T-helper 22 cell (primary cell): ENCODE data around the gene PTPRK.

Experiments
- DNase-seq: peaks from one replicate; pipeline ENCODE4 v3.0.0-alpha.2; 2020; ENCODE audit warnings: low read depth

Gene PTPRK

DNA sequence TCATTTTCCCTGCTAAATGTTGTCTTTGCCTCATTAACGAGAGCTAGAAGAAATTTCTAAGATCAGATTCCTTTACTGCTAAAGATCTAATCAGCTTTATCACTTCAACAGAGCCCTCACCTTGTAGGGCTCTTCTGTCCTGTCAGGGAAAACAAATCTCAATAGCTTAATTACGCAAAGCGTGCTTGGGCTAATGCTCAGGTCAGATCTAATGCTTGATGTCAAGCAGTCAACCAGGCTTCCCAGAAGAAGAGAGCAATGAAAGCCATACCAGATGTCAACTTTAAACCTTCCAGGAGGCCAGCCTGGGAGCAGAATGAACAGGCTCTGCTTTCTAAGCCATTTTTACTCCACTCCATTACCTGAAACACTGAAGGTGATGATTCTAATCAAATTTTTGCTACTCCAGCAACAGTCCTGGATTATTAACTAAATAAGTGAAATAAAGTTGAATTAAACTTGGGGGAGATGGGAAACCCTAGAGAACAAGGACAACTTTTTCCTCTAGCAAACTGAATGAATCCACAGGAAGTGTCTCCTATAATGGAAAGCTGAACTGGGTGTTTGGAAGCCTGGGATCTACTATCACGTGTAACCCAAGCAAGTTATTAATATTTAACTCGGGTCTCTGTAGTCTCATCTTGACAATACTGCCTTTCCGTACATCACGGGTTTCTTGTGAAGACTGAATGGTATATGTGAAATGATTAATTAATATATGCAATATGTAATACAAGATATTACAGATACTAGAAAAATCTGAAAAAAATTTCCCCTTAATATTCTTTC, 273.7 kb downstream of the PTPRK start:
- no peak for DNase-seq

DNA sequence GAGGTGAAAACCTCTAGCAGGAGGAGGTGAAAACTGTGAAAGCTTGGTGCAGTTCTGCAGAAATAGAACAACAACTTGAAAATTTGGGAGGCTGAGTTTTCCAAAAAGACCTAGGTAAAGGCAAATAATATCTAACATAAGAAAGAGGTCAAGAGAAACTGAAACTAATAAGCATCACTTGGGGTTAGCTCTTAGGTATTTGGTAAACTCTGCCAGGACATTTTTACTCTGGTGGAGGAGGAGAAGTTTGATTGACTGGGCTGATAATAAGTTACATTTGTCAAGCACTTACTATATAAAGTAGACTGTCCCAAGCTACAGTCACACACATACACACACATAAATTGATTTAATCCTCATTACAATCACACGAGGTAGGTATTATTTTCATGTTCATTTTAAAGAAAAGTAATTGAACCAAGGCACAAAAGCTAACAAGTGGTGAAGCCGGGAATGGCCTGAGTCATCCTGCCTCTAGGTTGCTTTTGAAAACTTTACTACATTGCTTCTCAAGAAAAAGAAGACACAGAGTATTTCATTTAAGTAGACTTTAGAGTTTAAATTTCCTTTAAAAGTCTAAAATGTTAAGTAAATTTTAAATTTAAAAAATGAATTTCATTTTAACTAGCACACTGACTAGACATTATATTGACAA, 275.5 kb downstream of the PTPRK start:
- DNase-seq, result no peak

DNA sequence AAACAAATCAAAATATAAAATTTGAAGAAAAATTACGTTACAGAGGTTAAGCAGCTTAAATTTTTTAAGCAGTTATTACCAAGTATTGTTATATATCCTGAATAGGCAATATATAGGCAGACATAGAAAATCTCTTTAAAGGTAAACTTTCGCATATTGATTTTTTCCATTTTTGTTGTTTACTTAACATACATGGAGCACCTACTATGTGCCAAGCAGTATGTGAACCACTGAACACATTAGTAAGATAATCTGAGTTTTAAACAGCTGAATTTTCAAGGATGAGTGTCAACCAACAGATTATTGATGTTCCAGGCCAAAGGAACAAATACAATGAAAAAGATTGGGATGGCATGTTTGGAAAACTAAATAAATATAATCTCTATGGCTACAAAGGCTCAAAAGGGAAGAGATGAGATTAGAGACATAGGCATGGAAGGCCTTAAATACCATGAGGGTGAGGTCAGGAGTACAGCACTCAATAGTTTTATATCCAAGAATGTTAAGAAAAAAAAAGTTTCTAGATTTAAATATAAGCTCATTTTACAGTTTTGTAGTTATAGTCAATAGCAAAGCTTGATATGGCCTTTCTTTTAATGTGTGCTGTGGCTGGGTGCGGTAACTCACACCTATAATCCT, 277.5 kb downstream of the PTPRK start:
- DNase-seq, result no peak

DNA sequence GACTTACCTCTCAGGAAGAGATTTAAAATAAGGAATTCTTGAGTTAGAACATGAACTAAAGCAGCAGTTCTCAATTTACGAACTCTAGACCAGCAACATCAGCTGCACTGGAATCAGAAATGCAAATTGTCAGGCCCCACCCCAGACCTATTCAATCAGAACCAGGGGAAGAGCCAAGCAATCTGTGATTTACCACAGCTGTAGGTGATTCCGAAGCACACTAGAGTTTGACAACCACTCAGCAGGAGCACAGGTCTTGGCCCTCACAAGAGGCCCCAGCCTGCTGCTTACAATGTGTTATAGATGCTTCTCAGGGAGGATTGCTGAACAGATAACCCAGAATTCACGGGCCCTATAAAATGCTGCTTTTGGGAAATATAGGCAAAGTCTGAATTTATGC, 279.2 kb downstream of the PTPRK start:
- no peak for DNase-seq

DNA sequence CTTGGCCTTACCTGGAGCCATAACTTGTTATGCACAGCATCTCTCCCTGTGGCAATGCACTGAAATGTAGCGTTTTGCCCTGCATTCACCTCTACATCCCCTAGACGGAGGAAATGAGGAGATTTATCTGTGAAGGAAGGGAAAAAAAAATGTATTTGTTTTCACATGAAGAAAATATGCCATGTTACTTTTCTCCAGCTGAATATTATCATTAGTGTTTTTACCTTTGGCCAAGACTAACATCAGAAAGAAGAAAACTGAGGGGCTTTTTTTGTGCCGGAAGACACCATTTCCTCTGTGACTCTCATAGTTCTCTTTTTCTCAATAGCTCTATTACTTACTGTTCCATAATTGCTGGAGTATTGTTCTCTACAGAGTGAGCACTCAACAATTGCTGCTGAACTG, 280.4 kb downstream of the PTPRK start:
- DNase-seq, result no peak

DNA sequence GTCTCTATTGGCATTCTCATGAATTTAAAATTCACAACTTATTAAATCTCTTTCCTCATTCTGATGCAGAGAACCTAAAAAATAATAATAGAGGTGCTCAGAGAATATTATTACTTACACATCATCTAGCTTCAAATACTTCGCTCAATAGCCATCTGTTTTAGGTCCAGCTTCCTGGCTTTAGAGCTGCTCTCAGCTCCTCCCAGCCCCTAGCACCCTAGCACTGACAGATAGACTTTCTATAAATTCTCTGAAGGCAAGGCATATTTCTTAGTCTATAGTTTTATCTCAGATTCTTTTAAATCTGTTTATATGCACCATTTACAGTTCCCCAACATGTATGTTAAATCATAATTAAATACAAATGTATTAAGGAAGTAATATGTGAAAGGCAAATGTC, 281.3 kb downstream of the PTPRK start:
- DNase-seq, result no peak

DNA sequence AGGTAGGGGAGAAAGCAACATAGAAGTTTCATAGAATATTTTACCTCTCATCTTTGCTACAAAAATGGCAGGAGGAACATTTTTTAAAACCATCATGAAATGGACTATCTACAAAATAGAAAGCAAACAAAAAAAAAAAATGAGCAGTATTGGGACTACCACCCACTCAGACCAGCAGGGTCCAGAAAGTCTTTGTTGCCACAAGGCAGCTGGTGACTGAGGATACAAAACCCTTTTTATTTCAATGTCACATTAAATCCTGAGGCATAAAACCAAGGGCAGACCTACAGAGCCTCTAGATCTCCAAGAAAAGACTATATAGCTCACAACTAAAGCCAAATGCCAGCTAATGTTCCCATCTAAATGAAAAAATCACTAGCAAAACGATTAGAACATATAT, 282.2 kb downstream of the PTPRK start:
- DNase-seq, result no peak

DNA sequence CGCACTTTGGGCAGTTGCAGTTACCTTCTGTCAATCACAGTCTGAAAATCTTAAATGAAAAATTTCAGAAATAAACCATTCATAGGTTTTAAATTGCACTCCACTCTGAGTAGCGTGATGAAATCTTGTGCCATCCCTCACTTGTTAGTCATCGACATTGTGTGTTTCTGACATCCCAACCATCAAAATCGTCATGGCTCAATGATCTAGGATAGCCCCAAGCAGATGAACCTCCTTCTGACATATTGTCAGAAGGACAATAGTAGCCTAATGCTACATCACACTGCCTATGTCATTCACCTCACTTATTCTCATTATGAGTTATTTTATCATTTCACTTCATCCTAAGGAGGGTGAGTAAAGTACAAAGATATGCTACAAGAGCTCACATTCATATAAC, 284.8 kb downstream of the PTPRK start:
- DNase-seq, result no peak

DNA sequence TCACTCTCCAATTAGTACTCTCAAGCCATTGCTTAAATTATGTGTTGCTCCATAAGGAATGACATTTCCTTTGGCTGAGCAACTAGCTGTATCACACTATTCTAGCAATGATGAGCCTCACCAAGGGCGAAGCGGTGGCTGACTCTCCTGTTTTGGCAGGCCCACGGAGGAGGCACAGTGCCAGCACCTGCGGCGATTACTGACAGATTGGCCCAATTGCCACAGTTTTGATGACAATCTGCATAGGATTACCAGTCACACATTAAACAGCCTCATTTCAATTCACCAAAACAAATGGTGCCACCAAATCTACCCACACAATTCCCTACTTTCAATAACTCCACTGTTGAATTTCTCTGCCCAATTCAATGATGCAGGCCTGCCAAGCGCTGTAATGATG, 286.9 kb downstream of the PTPRK start:
- DNase-seq, result no peak

DNA sequence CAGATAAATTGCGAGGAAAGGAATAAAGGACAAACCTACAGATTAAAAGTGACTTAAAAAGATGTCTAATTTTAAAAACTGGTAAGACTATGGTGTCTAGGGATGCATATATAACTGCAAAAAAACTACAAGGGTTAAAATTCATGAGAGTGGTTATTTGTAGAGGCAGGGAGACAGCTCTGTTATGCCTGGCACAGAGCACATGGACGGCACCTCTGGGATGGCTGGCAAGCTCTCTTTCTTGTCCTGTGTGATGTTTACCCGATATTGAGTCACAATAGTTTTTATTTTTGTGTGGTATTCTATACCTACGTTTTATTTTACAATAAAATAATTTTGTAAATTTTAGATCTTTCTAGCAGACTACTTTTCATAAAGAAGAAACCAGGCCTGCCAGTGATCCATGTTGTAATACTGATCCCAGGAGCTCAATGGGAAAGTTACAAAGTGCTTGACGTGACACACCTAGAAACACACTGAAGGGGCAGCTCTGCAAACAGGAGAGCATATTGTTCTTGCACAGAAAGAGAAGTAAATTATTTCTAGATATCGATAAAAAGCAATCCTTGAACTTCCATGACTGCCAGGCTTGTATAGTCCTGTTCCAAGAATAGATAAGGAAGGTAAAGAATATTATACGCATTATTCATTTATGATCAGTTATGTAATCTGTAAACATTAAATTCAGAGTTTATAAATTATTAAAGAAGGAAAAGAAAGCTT, 290.0 kb downstream of the PTPRK start:
- DNase-seq, result no peak

DNA sequence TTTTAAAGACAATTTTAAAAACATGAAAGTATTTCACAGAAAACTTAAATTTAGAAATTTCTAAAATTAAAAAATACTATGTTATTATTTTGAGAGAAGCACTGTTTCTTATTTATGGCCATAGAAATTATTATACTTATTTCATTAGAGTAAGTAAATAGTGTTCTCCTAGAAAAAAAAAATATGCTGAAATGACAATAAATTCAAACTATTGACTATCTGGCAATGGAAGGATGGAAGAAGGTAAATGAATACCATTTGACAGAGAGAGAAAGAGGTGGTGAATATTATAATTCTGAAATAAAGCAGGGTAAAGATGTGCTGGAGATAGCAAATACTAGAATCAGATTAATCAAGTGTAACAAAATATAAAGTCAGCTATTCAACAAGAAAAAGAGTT, 294.8 kb downstream of the PTPRK start:
- no peak for DNase-seq

DNA sequence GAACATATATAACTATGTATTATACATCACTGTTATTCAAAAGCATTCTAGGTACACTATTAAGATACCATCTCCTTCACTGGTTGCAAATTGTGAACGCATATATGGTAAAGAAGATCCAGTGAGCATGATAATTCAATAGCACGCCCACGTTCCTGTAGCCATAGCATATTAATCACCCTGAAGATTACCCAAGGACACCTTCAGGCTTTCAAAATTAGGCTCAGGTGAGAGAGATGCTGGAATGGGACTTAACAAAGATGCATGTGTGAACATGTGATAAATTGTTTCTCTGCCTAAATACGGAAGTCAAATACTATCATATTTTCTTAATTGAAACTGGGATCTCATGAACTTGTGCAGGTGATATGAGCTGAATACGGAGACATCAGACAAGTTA, 303.5 kb downstream of the PTPRK start:
- DNase-seq, result no peak

DNA sequence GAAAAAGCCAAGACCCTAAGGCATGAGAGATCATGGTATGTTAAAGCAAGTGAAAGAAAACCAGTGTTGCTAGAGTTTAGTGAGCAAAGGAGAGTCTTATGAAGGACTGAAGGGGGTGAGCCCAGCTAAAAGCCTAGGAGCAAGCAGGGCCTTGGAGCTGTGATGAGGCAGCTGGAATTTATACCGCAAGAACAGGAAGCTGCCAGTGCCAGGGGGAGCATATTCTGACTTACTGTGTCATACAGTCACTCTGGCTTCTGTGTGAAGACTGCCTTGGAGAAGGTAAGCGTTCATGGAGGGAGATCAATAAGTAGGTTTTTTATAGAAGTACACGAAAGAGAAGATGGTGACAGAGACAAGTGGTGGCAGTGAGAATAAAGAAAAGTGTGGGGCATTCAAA, 310.6 kb downstream of the PTPRK start:
- no peak for DNase-seq

DNA sequence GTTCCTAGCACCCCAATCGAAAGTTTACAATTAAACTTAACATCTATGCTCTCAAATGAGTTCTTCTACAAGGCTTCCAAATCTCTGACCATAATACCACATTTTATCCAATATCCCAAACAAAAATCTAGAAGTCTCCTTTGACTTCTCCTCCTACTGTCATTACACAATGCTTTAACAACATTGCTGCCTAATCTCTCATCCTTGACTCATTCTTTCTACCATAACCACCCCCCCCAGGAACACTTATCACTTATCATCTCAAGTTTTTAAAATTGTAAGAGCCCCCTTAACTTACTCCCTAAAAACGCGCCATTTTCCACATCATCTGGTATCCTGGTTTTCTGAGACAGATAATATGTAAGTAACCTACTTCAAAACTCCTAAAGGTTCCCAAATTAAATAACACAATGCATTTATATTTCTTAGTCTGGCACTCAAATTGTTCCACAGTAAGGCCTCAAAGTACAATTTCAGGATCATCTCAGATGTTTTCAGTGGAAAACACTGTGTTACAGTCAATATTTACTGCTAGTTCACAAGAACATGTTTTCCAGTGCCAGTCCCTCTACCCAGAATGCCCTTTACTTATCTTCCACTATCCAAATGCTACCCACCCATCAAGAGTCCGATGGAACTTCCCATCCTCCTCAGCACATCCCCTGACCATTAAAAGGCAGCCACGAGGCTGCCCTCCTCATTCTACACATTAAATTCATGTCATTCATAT, 311.4 kb downstream of the PTPRK start:
- no peak for DNase-seq

DNA sequence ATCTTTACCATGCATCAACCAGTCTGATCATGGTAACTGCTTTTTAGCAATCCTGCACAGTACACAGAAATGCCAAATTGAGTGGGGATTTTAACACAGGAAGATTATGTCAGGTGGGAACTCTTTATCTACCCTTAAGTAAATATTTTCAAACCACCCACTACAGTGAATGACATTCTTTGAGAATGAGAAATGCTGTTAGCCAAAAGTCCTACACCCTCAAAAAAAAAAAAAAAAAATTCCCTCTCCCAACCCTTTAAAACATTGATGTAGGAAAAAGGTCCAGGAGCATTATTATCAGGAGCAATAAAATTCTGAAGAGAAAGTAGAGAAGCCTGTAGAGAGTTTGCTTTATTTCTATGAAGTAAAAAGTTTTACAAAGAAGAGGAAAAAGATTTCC, 312.3 kb downstream of the PTPRK start:
- DNase-seq, result no peak

DNA sequence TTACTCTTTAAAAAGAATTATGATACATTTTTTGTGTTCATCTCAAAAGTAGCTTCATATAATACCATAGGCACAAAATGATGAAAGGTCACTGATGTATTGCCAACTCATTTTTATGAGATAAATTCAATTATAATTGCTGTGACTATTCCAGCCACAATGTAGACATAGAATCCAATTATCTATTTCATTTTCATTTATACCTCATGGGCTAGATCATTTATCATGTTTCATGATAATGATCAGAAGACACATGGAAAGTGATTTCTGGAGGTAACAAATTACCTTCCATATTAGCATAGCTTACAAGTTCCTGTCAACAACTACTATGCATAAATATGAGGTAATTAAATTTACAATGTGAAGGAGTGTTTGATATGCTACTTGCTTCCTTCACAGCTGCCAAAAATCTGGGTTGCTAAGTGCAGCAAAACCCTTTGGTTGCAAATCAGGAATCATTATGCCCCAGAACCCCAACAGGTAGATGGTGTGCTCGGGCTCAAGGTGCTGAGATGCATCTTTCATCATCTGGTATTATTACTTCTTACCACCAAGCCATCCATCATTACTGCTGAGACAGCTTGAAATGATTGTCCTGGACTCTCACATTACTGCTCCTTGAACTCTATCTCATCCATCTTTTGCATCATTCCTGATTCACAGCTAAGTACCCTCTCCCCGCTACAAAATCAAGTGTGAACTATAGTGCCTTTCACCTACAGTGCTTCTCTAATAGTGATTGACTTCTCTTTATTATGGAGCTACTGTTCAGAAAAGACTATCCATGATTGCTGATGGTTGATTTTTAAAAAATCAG, 313.6 kb downstream of the PTPRK start:
- DNase-seq, result no peak

DNA sequence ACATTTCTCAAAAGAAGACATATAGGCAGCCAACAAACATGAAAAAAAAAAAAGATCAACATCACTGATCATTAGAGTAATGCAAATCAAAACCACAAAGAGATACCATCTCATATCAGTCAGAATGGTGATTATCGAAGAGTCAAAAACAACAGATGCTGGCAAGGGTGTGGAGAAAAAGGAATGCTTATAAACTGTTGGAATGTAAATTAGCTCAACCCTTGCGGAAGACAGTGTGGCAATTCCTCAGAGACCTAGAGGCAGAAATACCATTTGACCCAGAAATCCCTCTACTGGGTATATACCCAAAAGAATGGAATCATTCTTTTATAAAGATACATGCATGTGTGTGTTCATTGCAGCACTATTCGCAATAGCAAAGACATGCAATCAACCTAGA, 315.8 kb downstream of the PTPRK start:
- no peak for DNase-seq

DNA sequence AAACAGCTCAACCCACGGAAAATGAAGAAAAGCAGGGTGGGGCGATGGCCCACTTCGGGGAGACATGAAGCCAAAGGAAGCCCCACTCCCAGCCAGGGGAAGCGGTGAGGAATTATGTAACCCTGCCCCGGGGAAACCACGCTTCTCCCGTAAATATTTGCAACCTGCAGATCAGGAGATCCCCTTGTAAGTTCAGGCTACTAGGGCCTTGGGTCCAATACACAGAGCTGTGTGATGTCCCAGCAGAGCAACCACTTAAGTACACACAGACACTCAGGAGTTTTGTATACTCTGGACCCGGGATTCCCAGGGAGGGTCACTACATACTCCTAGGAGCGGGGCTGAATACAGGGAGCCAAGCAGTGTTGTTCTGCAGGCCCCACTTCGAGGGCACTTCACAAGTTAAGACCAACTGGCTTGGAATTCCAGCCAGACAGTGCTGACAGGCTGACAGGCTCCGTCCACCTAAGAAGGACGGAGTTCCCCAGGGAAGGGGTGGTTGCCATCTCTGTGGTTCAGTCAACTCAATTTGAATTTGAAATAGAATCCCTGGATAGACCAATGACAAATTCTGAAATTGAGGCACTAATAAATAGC, 318.1 kb downstream of the PTPRK start:
- no peak for DNase-seq

DNA sequence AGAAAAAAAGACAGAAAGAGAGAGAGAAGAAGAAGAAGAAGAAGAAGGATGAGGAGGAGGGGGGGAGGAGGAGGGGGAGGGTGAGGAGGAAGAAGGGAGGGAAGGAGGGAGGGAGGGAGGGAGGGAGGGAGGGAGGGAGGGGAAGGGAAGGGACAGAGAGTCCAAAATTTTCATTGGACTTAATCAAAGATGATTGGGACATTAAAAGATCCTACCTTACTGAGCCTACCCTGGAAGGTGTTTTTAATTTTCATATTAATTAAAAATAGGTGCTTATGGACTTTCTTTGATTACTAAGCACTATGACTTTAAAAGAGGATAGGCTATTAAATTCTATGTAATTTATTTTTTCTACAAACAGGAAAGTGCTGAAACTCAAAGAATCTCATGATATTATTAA, 319.6 kb downstream of the PTPRK start:
- DNase-seq, result no peak

DNA sequence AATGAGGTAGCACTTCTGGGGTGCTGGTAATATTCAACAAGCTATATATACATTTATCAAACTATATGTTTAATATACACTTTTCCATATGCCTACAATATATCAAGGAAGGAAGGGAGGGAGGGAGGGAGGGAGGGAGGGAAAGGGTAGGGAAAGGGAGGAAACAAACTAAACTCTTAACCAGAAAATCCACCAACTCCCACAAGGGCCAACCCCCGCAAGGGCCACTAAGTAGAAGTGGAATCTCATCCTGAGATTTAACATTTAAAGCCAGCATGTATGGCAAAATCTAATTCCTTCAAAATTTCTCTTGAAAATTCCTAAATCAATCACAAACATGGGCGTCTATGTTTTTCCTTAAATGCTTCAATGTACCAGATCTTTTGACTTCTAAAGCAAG, 320.9 kb downstream of the PTPRK start:
- DNase-seq, result no peak

DNA sequence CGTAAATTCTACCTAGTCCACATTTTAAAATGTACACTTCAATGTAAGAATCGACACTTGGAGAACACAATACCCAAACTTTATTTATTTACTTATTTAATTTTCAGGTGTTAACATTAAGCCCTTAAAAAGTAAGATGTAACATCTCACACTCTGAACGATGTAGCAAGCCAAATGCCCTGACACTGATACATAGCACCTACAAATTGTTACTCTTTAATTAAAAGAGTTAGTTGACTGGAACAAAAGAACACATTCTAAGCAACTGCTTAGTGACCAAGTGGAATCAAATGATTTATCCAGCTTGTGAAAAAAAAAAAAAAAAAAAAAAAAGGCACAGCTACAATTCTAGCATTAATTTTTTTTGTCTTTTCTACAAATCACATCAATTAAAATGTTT, 327.4 kb downstream of the PTPRK start:
- no peak for DNase-seq
